H9 (cell line): Measurements from ENCODE around the gene TENT5C. TPM values are rescaled to one million over a fixed set of nuclear protein-coding genes. Genes with fewer than 3 reads are reported as not detected.

ENCODE experiments used
- DNase-seq: peaks from one replicate; pipeline ENCODE4 v3.0.0-alpha.2; 2017
- H2AFZ ChIP-seq: one replicate; pipeline ENCODE4 v1.6.1; 2013; ENCODE audit warnings: mild to moderate bottlenecking, low read length, control low read depth, moderate library complexity
- H2AK5ac ChIP-seq: 2 replicates; pipeline ENCODE4 v1.6.1; 2013; ENCODE audit warnings: low read length, control low read depth, mixed read lengths; ENCODE audit not compliant: insufficient read length
- H2BK120ac ChIP-seq: one replicate; pipeline ENCODE4 v1.6.1; 2013; ENCODE audit warnings: low read depth, mild to moderate bottlenecking, low read length, control low read depth, inconsistent platforms; ENCODE audit not compliant: poor library complexity, severe bottlenecking
- H2BK12ac ChIP-seq: 2 replicates; pipeline ENCODE4 v1.6.1; 2013; ENCODE audit warnings: low read length, control low read depth, mixed read lengths, low read depth; ENCODE audit not compliant: insufficient read length
- H2BK15ac ChIP-seq: 2 replicates; pipeline ENCODE4 v1.6.1; 2013; ENCODE audit warnings: low read depth, low read length, control low read depth
- H2BK20ac ChIP-seq: one replicate; pipeline ENCODE4 v1.6.1; 2013; ENCODE audit warnings: low read depth, mild to moderate bottlenecking, low read length, control low read depth, inconsistent platforms; ENCODE audit not compliant: poor library complexity, severe bottlenecking
- H2BK5ac ChIP-seq: 2 replicates; pipeline ENCODE4 v1.6.1; 2013; ENCODE audit warnings: low read length, control low read depth, mixed read lengths; ENCODE audit not compliant: insufficient read length
- H3K14ac ChIP-seq: 2 replicates; pipeline ENCODE4 v1.6.1; 2013; ENCODE audit warnings: low read length, control low read depth; ENCODE audit not compliant: insufficient read depth
- H3K18ac ChIP-seq: 2 replicates; pipeline ENCODE4 v1.6.1; 2013; ENCODE audit warnings: low read depth, mild to moderate bottlenecking, mixed read lengths, low read length, control low read depth; ENCODE audit not compliant: insufficient read length
- H3K23ac ChIP-seq: 2 replicates; pipeline ENCODE4 v1.6.1; 2013; ENCODE audit warnings: low read length, control low read depth, mixed read lengths, low read depth; ENCODE audit not compliant: insufficient read length
- H3K23me2 ChIP-seq: 2 replicates; pipeline ENCODE4 v1.6.1; 2013; ENCODE audit warnings: low read depth, mild to moderate bottlenecking, mixed read lengths, low read length, control low read depth; ENCODE audit not compliant: insufficient read length, poor library complexity, severe bottlenecking
- H3K27ac ChIP-seq: 2 replicates; pipeline ENCODE4 v1.5.1; 2013; ENCODE audit warnings: low read length, control low read depth, mixed read lengths, low read depth; ENCODE audit not compliant: insufficient read length
- H3K27me3 ChIP-seq: 2 replicates; pipeline ENCODE4 v1.6.1; 2013; ENCODE audit warnings: low read length, control low read depth, inconsistent platforms; ENCODE audit not compliant: insufficient read depth
- H3K4ac ChIP-seq: 2 replicates; pipeline ENCODE4 v1.6.1; 2013; ENCODE audit warnings: low read depth, mild to moderate bottlenecking, control low read depth, inconsistent platforms, low read length, moderate library complexity
- H3K4me1 ChIP-seq: 2 replicates; pipeline ENCODE4 v1.6.1; 2013; ENCODE audit warnings: low read length, control low read depth, inconsistent platforms; ENCODE audit not compliant: insufficient read depth
- H3K4me2 ChIP-seq: 2 replicates; pipeline ENCODE4 v1.6.1; 2013; ENCODE audit warnings: low read length, control low read depth, mixed read lengths; ENCODE audit not compliant: insufficient read length, insufficient read depth
- H3K56ac ChIP-seq: 2 replicates; pipeline ENCODE4 v1.6.1; 2013; ENCODE audit warnings: low read depth, mild to moderate bottlenecking, mixed read lengths, low read length, control low read depth; ENCODE audit not compliant: insufficient read length
- H3K79me1 ChIP-seq: 2 replicates; pipeline ENCODE4 v1.6.1; 2013; ENCODE audit warnings: low read depth, mild to moderate bottlenecking, moderate library complexity, low read length, control low read depth, inconsistent platforms; ENCODE audit not compliant: insufficient read depth, poor library complexity, severe bottlenecking
- H3K79me2 ChIP-seq: 2 replicates; pipeline ENCODE4 v1.6.1; 2013; ENCODE audit warnings: low read length, control low read depth, inconsistent platforms; ENCODE audit not compliant: insufficient read depth
- H3K9ac ChIP-seq: 2 replicates; pipeline ENCODE4 v1.6.1; 2013; ENCODE audit warnings: low read length, control low read depth, mixed read lengths; ENCODE audit not compliant: insufficient read length; ENCODE audit errors: extremely low read depth
- H3K9me3 ChIP-seq: one replicate; pipeline ENCODE4 v1.6.1; 2013; ENCODE audit warnings: low read depth, low read length, inconsistent platforms; ENCODE audit not compliant: control insufficient read depth
- H3T11ph ChIP-seq: one replicate; pipeline ENCODE4 v1.6.1; 2013; ENCODE audit warnings: mild to moderate bottlenecking, low read length, control low read depth, inconsistent platforms
- H4K20me1 ChIP-seq: one replicate; pipeline ENCODE4 v1.6.1; 2013; ENCODE audit not compliant: control insufficient read depth, insufficient read length, insufficient read depth
- H4K5ac ChIP-seq: 2 replicates; pipeline ENCODE4 v1.6.1; 2013; ENCODE audit warnings: low read depth, mild to moderate bottlenecking, mixed read lengths, low read length, control low read depth; ENCODE audit not compliant: insufficient read length
- H4K8ac ChIP-seq: replicated peaks from 2 replicates; pipeline ENCODE4 v1.6.1; 2013; ENCODE audit warnings: low read length, control low read depth, mixed read lengths, low read depth; ENCODE audit not compliant: insufficient read length
- H4K91ac ChIP-seq: 2 replicates; pipeline ENCODE4 v1.6.1; 2013; ENCODE audit warnings: low read depth, mild to moderate bottlenecking, moderate library complexity, mixed read lengths, low read length, control low read depth; ENCODE audit not compliant: insufficient read length
- H3K27ac Mint-ChIP-seq, 3 experiments: 2 replicates in 2 of 3; 3 replicates in 1 of 3; pipeline ENCODE4 v1.8.0; 2020 to 2021; ENCODE audit warnings: mixed read lengths in 3 of 3, mild to moderate bottlenecking in 1 of 3, moderate library complexity in 1 of 3
- H3K27me3 Mint-ChIP-seq: 2 replicates; pipeline ENCODE4 v1.8.0; 2021; ENCODE audit warnings: low read depth, mild to moderate bottlenecking, moderate library complexity, mixed read lengths
- H3K36me3 Mint-ChIP-seq, 3 experiments: 2 replicates in 2 of 3; 3 replicates in 1 of 3; pipeline ENCODE4 v1.8.0; 2020 to 2021; ENCODE audit warnings: low read depth in 3 of 3, mixed read lengths in 3 of 3; ENCODE audit not compliant: insufficient read depth in 1 of 3
- H3K4me1 Mint-ChIP-seq, 2 experiments: 2 replicates each; pipeline ENCODE4 v1.8.0; 2020; ENCODE audit warnings: mixed read lengths in 2 of 2
- H3K4me3 Mint-ChIP-seq, 2 experiments: 2 replicates in 1 of 2; 3 replicates in 1 of 2; pipeline ENCODE4 v1.8.0; 2020 to 2021; ENCODE audit warnings: mild to moderate bottlenecking in 2 of 2, mixed read lengths in 2 of 2, moderate library complexity in 1 of 2
- H3K9me3 Mint-ChIP-seq, 2 experiments: 2 replicates in 1 of 2; 3 replicates in 1 of 2; pipeline ENCODE4 v1.8.0; 2020; ENCODE audit warnings: mild to moderate bottlenecking in 2 of 2, mixed read lengths in 2 of 2, moderate library complexity in 1 of 2
- WGBS: extraction: QIAGEN DNeasy Blood & Tissue Kit; methylation state at CpG from one replicate; pipeline ENCODE4 v1.1.7; 2013; ENCODE audit warnings: missing lambda C conversion rate, low lambda C conversion rate, mixed read lengths; ENCODE audit not compliant: insufficient read length; ENCODE audit errors: extremely low coverage; 5-methylcytosine and 5-hydroxymethylcytosine counted together
- total RNA-seq: library from RNA; stranded (reverse); gene quantifications from 2 replicates; pipeline ENCODE4 v1.2.1, GENCODE V29; 2021
- TF ChIP-seq, protein P1 (sequence below): fragments of 200-600 bp; sonication (generic); conservative IDR thresholded peaks from 3 replicates; pipeline ENCODE4 v1.8.0; 2021; ENCODE audit warnings: antibody characterized with exemption, mild to moderate bottlenecking

The TENT5C gene
- total RNA-seq, 1 experiment from 2014 or later, result 0.37 TPM

DNA sequence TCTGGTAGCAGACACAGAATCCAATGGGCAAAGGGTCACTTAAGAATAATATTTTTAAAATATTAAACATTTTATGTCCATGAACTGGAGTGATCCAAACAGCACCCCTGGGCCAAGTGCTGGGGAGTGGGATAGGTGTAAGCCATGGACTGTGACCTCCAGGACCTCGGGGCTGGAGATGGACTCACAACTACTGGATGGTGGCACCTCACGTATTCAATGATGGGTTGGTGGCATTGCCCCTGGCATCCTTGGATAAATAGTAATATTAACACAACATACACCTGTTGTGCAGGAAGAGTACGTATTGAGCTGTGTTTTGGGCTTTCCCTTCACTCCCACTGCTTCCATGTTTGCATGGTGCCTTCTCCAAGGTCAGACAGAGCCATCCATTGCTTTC, 39.3 kb upstream of the TENT5C start:
- Histone ChIP-seq H2BK5ac (no peak overlapping the region), H2BK12ac (no peak overlapping the region), H3K23me2 (no peaks in the 10 kb centered on the region), H3K27ac (no peak overlapping the region), H4K91ac (no peak overlapping the region), H3K23ac (no peak overlapping the region), H2AK5ac (no peak overlapping the region), H3K18ac (no peak overlapping the region), H4K8ac (no peak overlapping the region), H3K9me3 (no peaks in the 10 kb centered on the region), H3K4me2 (no peak overlapping the region), H3K79me1 (no peaks in the 10 kb centered on the region), H3K79me2 (no peaks in the 10 kb centered on the region), H3K56ac (no peak overlapping the region), H3T11ph (no peak overlapping the region), H2BK20ac (no peak overlapping the region), H2BK15ac (no peak overlapping the region), H3K4ac (no peak overlapping the region), H3K27me3 (no peaks in the 10 kb centered on the region), H4K20me1 (no peaks in the 10 kb centered on the region), H3K9ac (no peak overlapping the region), H2BK120ac (no peak overlapping the region), H3K4me1 (no peaks in the 10 kb centered on the region), H3K14ac (no peak overlapping the region), H2AFZ (no peak overlapping the region), H4K5ac (no peak overlapping the region)
- Mint-ChIP-seq H3K36me3 (no peaks in the 10 kb centered on the region; a peak in 1 of 7 replicates), H3K4me1 (peaks cover 3 to 4% of the 10 kb centered on the region in 2 experiments; a peak in 1 of 4 replicates), H3K27me3 (peaks cover 1% of the 10 kb centered on the region; the same call in 1 of the 2 replicates), H3K9me3 (no peaks in the 10 kb centered on the region), H3K4me3 (no peak overlapping the region), H3K27ac (no peak overlapping the region)
- TF ChIP-seq, protein P1, sequence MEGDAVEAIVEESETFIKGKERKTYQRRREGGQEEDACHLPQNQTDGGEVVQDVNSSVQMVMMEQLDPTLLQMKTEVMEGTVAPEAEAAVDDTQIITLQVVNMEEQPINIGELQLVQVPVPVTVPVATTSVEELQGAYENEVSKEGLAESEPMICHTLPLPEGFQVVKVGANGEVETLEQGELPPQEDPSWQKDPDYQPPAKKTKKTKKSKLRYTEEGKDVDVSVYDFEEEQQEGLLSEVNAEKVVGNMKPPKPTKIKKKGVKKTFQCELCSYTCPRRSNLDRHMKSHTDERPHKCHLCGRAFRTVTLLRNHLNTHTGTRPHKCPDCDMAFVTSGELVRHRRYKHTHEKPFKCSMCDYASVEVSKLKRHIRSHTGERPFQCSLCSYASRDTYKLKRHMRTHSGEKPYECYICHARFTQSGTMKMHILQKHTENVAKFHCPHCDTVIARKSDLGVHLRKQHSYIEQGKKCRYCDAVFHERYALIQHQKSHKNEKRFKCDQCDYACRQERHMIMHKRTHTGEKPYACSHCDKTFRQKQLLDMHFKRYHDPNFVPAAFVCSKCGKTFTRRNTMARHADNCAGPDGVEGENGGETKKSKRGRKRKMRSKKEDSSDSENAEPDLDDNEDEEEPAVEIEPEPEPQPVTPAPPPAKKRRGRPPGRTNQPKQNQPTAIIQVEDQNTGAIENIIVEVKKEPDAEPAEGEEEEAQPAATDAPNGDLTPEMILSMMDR, result no peak
- no peak for DNase-seq
- no CpG with 5 or more reads among the region's 3 CpGs for WGBS
